A549 treated with AZD9567 at 1 μM for 4 hours (cell line): ENCODE measurements around the gene NDP. TPM values are rescaled to one million over a fixed set of nuclear protein-coding genes. Genes with fewer than 3 reads are reported as not detected.

Experiments used
- total RNA-seq: library from RNA; stranded (reverse); fragments of 200-300 nt; extraction: Qiagen RNA extraction; gene quantifications from 5 replicates; pipeline ENCODE4 v1.2.3, GENCODE V29; 2022; ENCODE audit not compliant: insufficient read depth

Gene NDP
- total RNA-seq = not detected in 5 replicates

GRCh38 chrX:43973249-43974099 lies at the start of gene NDP:
Gene NDP, minus strand, starts transcription at chrX:43973390. Its CDS starts 14,745 bp downstream, at chrX:43958645.

Other genes starting within 250 kb of the NDP start
- gene MAOB, start 90.9 kb downstream of the NDP start, total RNA-seq = 0.08 to 0.15 TPM (median 0.13 TPM) in 4 of 5 replicates, not detected in the other